Activated CD8-positive, alpha-beta T cell treated with anti-CD3 and anti-CD28 coated beads for 36 hours (primary cell): ENCODE measurements around the gene MACROD2. TPM values are rescaled to one million over a fixed set of nuclear protein-coding genes. Genes with fewer than 3 reads are reported as not detected.

ENCODE experiments used
- ATAC-seq: fragments of 200-7000 bp; cut with Tn5 transposase; one replicate; pipeline ENCODE4 v1.10.0; 2021; ENCODE audit warnings: mild to moderate bottlenecking, moderate library complexity
- CTCF ChIA-PET: fragments of 350-600 bp; sonication (Branson Sonifier 250); formaldehyde crosslinking; loops from one replicate; lab custom pipeline; 2021; ENCODE audit warnings: antibody characterized with exemption; lab: Charles Lee
- POLR2A ChIA-PET: fragments of 350-600 bp; sonication (Branson Sonifier 250); formaldehyde crosslinking; loops from one replicate; lab custom pipeline; 2021; ENCODE audit warnings: antibody characterized with exemption; lab: Charles Lee
- DNase-seq: peaks from one replicate; pipeline ENCODE4 v3.0.0-alpha.2; 2020
- H3K27ac Mint-ChIP-seq: one replicate; pipeline ENCODE4 v1.8.0; 2021; ENCODE audit warnings: mild to moderate bottlenecking, mixed read lengths
- H3K27me3 Mint-ChIP-seq: one replicate; pipeline ENCODE4 v1.8.0; 2021; ENCODE audit warnings: mixed read lengths
- H3K36me3 Mint-ChIP-seq: one replicate; pipeline ENCODE4 v1.8.0; 2021; ENCODE audit warnings: low read depth, mixed read lengths
- H3K4me1 Mint-ChIP-seq: one replicate; pipeline ENCODE4 v1.8.0; 2021; ENCODE audit warnings: low read depth, mixed read lengths
- H3K4me3 Mint-ChIP-seq: one replicate; pipeline ENCODE4 v1.8.0; 2021; ENCODE audit warnings: mild to moderate bottlenecking, moderate library complexity, mixed read lengths
- H3K9me3 Mint-ChIP-seq: one replicate; pipeline ENCODE4 v1.8.0; 2021; ENCODE audit warnings: mixed read lengths
- CTCF ChIP-seq: fragments of 200-600 bp; IDR thresholded peaks from one replicate; pipeline ENCODE4 v1.8.0; 2022; ENCODE audit warnings: antibody characterized with exemption, mild to moderate bottlenecking
- intact Hi-C: fragments of 100-400 bp; cut with micrococcal nuclease; formaldehyde crosslinking; loops from one replicate; pipeline ENCODE4 v1.10.0; 2022
- total RNA-seq, 2 experiments: library from RNA; stranded (reverse); gene quantifications; one replicate each; pipeline ENCODE4 v1.2.3, GENCODE V29; 2021

The MACROD2 gene
- total RNA-seq, 2 experiments from 2014 or later, result not detected

DNA sequence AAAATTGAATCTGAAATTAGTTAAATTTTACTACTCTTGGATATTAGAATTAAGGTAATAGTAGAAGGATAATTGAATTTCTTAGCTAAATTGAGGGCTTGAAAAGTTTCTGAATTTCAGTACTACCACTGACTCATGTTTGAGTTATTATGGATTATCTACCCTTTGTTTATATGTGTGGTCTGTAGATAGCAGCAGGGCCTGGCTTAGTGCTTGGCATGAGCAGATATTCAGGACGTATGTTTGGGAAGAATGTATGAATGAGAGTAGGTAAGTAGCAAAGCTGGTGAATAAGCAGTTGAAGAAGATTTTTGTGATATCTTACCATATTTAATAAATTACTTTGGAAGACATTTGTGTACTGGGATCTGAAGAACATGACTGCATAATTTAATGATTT is 152.7 kb downstream of the MACROD2 start:
- no peaks in the 10 kb centered on the region for H3K27me3 Mint-ChIP-seq
- CTCF ChIA-PET, result no interaction called here
- TF ChIP-seq CTCF, result no peak

GRCh38 chr20:14155361-14155760 is 160.0 kb downstream of the MACROD2 start:
- H3K4me3 Mint-ChIP-seq, result no peak overlapping the region
- ATAC-seq (no peak), DNase-seq (no peak)
- H3K27ac Mint-ChIP-seq, result no peak overlapping the region
- ChIA-PET CTCF (no interaction called here), POLR2A (no interaction called here)
- no peak for TF ChIP-seq CTCF
- no peaks in the 10 kb centered on the region for H3K27me3 Mint-ChIP-seq
- H3K4me1 Mint-ChIP-seq, result no peaks in the 10 kb centered on the region
- H3K36me3 Mint-ChIP-seq, result no peaks in the 10 kb centered on the region
- intact Hi-C loops, result no loop called here
- H3K9me3 Mint-ChIP-seq, result peaks cover 7% of the 10 kb centered on the region

More for the DNA sequence above, 152.7 kb downstream of the MACROD2 start:
- POLR2A ChIA-PET, result no interaction called here
- Mint-ChIP-seq H3K36me3 (no peaks in the 10 kb centered on the region), H3K4me1 (no peaks in the 10 kb centered on the region), H3K9me3 (no peaks in the 10 kb centered on the region), H3K27ac (no peak overlapping the region), H3K4me3 (no peak overlapping the region)
- no peak for DNase-seq
- ATAC-seq, result no peak
- intact Hi-C loops, result no loop called here

- POLR2A ChIA-PET, result no interaction called here
- CTCF ChIA-PET, result no interaction called here
- intact Hi-C loops, result no loop called here
These were observed 183.2 kb downstream of the MACROD2 start for GRCh38 chr20:14178528-14178927.

DNA sequence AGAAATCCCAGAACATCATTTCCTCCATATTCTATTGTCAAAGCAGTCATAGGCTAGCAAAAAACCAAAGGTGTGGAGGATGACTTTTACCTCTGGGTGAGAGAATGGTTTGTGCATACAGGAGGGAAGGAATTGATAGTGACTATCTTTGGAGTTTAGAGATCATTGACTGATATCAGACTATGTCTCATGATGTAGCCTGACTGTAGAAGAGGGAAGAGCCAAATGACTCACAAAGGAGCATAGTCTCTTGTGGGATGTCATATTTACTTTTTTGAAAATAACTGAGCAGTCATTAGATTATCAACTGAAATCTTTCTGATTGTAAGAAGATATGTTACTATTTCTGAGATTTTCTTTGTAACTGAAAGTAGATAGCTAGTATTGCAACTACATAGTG is 183.6 kb downstream of the MACROD2 start:
- ATAC-seq, result no peak
- CTCF ChIA-PET, result no interaction called here
- intact Hi-C loops, result no loop called here

More at GRCh38 chr20:14178528-14178927, 183.2 kb downstream of the MACROD2 start:
- Mint-ChIP-seq H3K27ac (no peak overlapping the region), H3K4me1 (no peaks in the 10 kb centered on the region), H3K9me3 (no peaks in the 10 kb centered on the region), H3K27me3 (no peaks in the 10 kb centered on the region), H3K36me3 (no peaks in the 10 kb centered on the region), H3K4me3 (no peak overlapping the region)
- TF ChIP-seq CTCF, result no peak
- no peak for ATAC-seq
- no peak for DNase-seq

GRCh38 chr20:14189794-14190402 is 194.6 kb downstream of the MACROD2 start:
- no peaks in the 10 kb centered on the region for H3K27me3 Mint-ChIP-seq
- H3K4me1 Mint-ChIP-seq, result no peaks in the 10 kb centered on the region
- no peak overlapping the region for H3K4me3 Mint-ChIP-seq
- intact Hi-C loops, result no loop called here
- CTCF ChIA-PET, result no interaction called here
- no peak for DNase-seq
- no peaks in the 10 kb centered on the region for H3K36me3 Mint-ChIP-seq
- H3K9me3 Mint-ChIP-seq, result peaks cover 6% of the 10 kb centered on the region
- POLR2A ChIA-PET, result no interaction called here
- TF ChIP-seq CTCF, result no peak
- no peak for ATAC-seq
- H3K27ac Mint-ChIP-seq, result no peak overlapping the region

More for the DNA sequence above, 183.6 kb downstream of the MACROD2 start:
- DNase-seq, result no peak
- Mint-ChIP-seq H3K27ac (no peak overlapping the region), H3K4me1 (no peaks in the 10 kb centered on the region), H3K9me3 (no peaks in the 10 kb centered on the region), H3K27me3 (no peaks in the 10 kb centered on the region), H3K36me3 (no peaks in the 10 kb centered on the region), H3K4me3 (no peak overlapping the region)
- no peak for TF ChIP-seq CTCF
- POLR2A ChIA-PET, result no interaction called here
